SK-N-SH treated with all-trans-retinoic acid at 6 μM for 48 hours (cell line): ENCODE data around the gene COL9A3.

ENCODE experiments used
- ATAC-seq: fragments of 200-7000 bp; cut with Tn5 transposase; 3 replicates; pipeline ENCODE4 v1.9.1; 2020; ENCODE audit warnings: mild to moderate bottlenecking, moderate library complexity
- ARNTL ChIP-seq: fragments of 450-650 bp; formaldehyde crosslinking; IDR thresholded peaks from 2 replicates; pipeline ENCODE4 v1.5.0; 2020; ENCODE audit warnings: low read depth, mild to moderate bottlenecking, moderate library complexity, borderline replicate concordance
- BACH2 ChIP-seq: fragments of 250-450 bp; sonication (Bioruptor Pico); IDR thresholded peaks from 2 replicates; pipeline ENCODE4 v1.9.0; 2021; ENCODE audit warnings: mild to moderate bottlenecking, borderline replicate concordance
- CSDC2 ChIP-seq: fragments of 250-450 bp; sonication (Bioruptor Pico); IDR thresholded peaks from 2 replicates; pipeline ENCODE4 v1.5.0; 2020; ENCODE audit warnings: mild to moderate bottlenecking, moderate library complexity
- ESRRG ChIP-seq: fragments of 250-450 bp; sonication (Bioruptor Pico); IDR thresholded peaks from 2 replicates; pipeline ENCODE4 v1.6.1; 2021; ENCODE audit warnings: mild to moderate bottlenecking
- GLIS3 ChIP-seq: fragments of 250-450 bp; sonication (Bioruptor Pico); IDR thresholded peaks from 2 replicates; pipeline ENCODE4 v1.5.0; 2020; ENCODE audit warnings: mild to moderate bottlenecking, moderate library complexity
- ISL1 ChIP-seq: fragments of 250-450 bp; sonication (Bioruptor Pico); IDR thresholded peaks from 2 replicates; pipeline ENCODE4 v2.1.2; 2022; ENCODE audit warnings: mild to moderate bottlenecking, moderate library complexity
- OSR1 ChIP-seq: fragments of 250-450 bp; sonication (Bioruptor Pico); IDR thresholded peaks from 2 replicates; pipeline ENCODE4 v1.8.0; 2022; ENCODE audit warnings: moderate library complexity, mild to moderate bottlenecking, inconsistent platforms
- PPARA ChIP-seq: fragments of 250-450 bp; sonication (Bioruptor Pico); IDR thresholded peaks from 2 replicates; pipeline ENCODE4 v1.5.0; 2020; ENCODE audit warnings: mild to moderate bottlenecking, borderline replicate concordance
- RARB ChIP-seq: fragments of 250-450 bp; sonication (Bioruptor Pico); IDR thresholded peaks from 2 replicates; pipeline ENCODE4 v1.8.0; 2021; ENCODE audit warnings: mild to moderate bottlenecking, moderate library complexity
- SNAI2 ChIP-seq: fragments of 250-450 bp; sonication (Bioruptor Pico); IDR thresholded peaks from 2 replicates; pipeline ENCODE4 v1.5.0; 2020; ENCODE audit warnings: mild to moderate bottlenecking, moderate library complexity
- TCF4 ChIP-seq: fragments of 250-450 bp; sonication (Bioruptor Pico); IDR thresholded peaks from 2 replicates; pipeline ENCODE4 v1.8.0; 2021; ENCODE audit warnings: mild to moderate bottlenecking, moderate library complexity, borderline replicate concordance
- TOX ChIP-seq: fragments of 250-450 bp; sonication (Bioruptor Pico); IDR thresholded peaks from 2 replicates; pipeline ENCODE4 v1.8.0; 2021; ENCODE audit warnings: mild to moderate bottlenecking, moderate library complexity, borderline replicate concordance
- ZC3H10 ChIP-seq: fragments of 250-450 bp; sonication (Bioruptor Pico); IDR thresholded peaks from 2 replicates; pipeline ENCODE4 v1.5.1; 2021; ENCODE audit warnings: mild to moderate bottlenecking, moderate library complexity
- ZFP3 ChIP-seq: fragments of 250-450 bp; sonication (Bioruptor Pico); IDR thresholded peaks from 2 replicates; pipeline ENCODE4 v1.5.0; 2020; ENCODE audit warnings: mild to moderate bottlenecking, moderate library complexity
- ZFP30 ChIP-seq: fragments of 450-650 bp; formaldehyde crosslinking; IDR thresholded peaks from 2 replicates; pipeline ENCODE4 v1.5.0; 2022; ENCODE audit warnings: mild to moderate bottlenecking, moderate library complexity
- ZNF565 ChIP-seq: fragments of 450-650 bp; formaldehyde crosslinking; conservative IDR thresholded peaks from 2 replicates; pipeline ENCODE4 v1.5.0; 2020; ENCODE audit warnings: low read depth, mild to moderate bottlenecking, moderate library complexity
- ZNF70 ChIP-seq: fragments of 450-650 bp; formaldehyde crosslinking; IDR thresholded peaks from 2 replicates; pipeline ENCODE4 v1.5.0; 2020; ENCODE audit warnings: mild to moderate bottlenecking, moderate library complexity
- ZNF8 ChIP-seq: fragments of 450-650 bp; formaldehyde crosslinking; IDR thresholded peaks from 2 replicates; pipeline ENCODE4 v1.5.0; 2020; ENCODE audit warnings: mild to moderate bottlenecking, moderate library complexity
- TF ChIP-seq, protein P1 (sequence below): fragments of 250-450 bp; sonication (Bioruptor Pico); IDR thresholded peaks from 2 replicates; pipeline ENCODE4 v1.8.0; 2020; ENCODE audit warnings: mild to moderate bottlenecking, moderate library complexity, borderline replicate concordance
- TF ChIP-seq, protein P2 (sequence below): fragments of 250-450 bp; sonication (Bioruptor Pico); IDR thresholded peaks from 2 replicates; pipeline ENCODE4 v1.8.0; 2021; ENCODE audit warnings: low read depth, mild to moderate bottlenecking, moderate library complexity, borderline replicate concordance
- TF ChIP-seq, protein P3 (sequence below): fragments of 250-450 bp; sonication (Bioruptor Pico); IDR thresholded peaks from 2 replicates; pipeline ENCODE4 v1.5.1; 2020; ENCODE audit warnings: low read depth, mild to moderate bottlenecking, moderate library complexity

Gene COL9A3

DNA sequence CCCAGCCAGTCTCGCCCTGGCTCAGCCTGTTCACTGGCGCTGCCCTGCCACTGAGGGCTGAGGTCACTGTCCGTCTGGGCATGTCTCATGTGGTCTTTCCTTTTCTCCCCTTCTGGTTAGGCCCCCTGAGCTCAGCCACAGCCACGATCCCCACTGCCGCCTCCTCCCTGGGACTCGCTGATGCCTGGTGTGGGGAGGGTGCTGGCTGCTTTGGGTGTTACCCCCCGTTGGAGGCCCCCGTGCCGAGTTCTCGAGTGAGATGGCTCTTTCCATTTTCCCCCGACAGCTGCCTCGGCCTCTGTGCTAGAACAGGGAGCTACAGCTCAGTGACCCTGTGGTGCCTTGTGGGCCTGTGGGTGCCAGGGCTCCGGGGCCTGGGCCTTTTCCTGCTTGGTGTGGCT lies 59.7 kb downstream of the COL9A3 start:
- ATAC-seq = peak; percentile 3; the same call in 2 of the 3 replicates
- TF ChIP-seq, protein P1, sequence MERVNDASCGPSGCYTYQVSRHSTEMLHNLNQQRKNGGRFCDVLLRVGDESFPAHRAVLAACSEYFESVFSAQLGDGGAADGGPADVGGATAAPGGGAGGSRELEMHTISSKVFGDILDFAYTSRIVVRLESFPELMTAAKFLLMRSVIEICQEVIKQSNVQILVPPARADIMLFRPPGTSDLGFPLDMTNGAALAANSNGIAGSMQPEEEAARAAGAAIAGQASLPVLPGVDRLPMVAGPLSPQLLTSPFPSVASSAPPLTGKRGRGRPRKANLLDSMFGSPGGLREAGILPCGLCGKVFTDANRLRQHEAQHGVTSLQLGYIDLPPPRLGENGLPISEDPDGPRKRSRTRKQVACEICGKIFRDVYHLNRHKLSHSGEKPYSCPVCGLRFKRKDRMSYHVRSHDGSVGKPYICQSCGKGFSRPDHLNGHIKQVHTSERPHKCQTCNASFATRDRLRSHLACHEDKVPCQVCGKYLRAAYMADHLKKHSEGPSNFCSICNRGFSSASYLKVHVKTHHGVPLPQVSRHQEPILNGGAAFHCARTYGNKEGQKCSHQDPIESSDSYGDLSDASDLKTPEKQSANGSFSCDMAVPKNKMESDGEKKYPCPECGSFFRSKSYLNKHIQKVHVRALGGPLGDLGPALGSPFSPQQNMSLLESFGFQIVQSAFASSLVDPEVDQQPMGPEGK (CRISPR knock-in tag) = no peak
- TF ChIP-seq, protein P2, sequence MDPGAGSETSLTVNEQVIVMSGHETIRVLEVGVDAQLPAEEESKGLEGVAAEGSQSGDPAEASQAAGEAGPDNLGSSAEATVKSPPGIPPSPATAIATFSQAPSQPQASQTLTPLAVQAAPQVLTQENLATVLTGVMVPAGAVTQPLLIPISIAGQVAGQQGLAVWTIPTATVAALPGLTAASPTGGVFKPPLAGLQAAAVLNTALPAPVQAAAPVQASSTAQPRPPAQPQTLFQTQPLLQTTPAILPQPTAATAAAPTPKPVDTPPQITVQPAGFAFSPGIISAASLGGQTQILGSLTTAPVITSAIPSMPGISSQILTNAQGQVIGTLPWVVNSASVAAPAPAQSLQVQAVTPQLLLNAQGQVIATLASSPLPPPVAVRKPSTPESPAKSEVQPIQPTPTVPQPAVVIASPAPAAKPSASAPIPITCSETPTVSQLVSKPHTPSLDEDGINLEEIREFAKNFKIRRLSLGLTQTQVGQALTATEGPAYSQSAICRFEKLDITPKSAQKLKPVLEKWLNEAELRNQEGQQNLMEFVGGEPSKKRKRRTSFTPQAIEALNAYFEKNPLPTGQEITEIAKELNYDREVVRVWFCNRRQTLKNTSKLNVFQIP = no peak
- TF ChIP-seq ZFP3 (CRISPR knock-in tag) (no peak), GLIS3 (CRISPR knock-in tag) (no peak)
- TF ChIP-seq, all 23 proteins: peak for 0

DNA sequence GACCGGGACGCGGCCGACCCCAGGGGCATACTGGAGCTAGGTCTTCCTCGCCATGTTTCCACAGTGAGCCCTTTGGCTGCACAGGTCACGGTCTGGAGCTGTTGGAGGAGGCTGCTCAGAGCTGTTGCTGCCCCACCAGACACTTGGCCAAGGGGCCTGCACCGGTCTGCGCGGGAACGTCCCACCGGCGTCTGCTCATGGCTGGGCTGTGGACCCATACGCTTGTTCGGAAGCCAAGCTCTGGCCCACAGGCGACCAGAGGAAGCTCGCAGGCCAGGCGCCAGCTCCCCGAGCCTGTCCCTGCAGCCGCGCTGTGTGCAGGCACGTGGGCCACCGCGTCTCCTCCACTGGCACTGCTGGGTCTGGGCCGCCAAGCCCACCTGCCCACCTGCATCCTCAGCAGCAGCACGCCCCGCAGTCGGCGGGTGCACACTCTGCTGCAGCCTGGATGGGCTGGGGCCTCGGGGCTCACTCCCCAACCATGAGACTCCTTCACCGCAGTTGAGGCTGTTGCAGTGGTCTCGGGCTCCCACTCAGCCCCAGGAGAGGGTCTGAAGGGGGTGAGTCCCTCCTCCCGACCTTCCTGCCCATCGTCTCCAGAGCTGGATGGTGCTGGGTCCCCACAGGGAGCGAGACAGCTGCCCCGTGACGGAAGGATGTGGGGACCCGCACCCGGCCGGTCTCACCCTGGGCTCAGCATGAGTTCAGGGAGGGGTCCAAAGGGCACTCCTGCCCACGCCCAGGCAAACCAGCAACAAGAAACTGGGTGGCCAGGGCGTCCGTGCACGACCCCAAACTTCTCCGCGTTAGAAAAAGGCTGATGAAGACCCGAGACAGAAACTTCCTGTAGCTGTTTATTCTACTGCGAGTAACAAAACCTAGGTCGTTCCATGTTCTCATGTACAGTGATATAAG lies 60.3 kb downstream of the COL9A3 start:
- TF ChIP-seq CSDC2 (no peak), ISL1 (CRISPR knock-in tag) (no peak), OSR1 (CRISPR knock-in tag) (no peak), BACH2 (no peak), ZNF8 (CRISPR knock-in tag) (no peak), ESRRG (CRISPR knock-in tag) (no peak), ZNF70 (no peak), PPARA (CRISPR knock-in tag) (no peak), ZNF565 (CRISPR knock-in tag) (no peak), ARNTL (no peak), ZFP3 (CRISPR knock-in tag) (no peak), SNAI2 (no peak)
- TF ChIP-seq, protein P2 = no peak
- TF ChIP-seq, protein P3, sequence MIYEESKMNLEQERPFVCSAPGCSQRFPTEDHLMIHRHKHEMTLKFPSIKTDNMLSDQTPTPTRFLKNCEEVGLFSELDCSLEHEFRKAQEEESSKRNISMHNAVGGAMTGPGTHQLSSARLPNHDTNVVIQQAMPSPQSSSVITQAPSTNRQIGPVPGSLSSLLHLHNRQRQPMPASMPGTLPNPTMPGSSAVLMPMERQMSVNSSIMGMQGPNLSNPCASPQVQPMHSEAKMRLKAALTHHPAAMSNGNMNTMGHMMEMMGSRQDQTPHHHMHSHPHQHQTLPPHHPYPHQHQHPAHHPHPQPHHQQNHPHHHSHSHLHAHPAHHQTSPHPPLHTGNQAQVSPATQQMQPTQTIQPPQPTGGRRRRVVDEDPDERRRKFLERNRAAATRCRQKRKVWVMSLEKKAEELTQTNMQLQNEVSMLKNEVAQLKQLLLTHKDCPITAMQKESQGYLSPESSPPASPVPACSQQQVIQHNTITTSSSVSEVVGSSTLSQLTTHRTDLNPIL (CRISPR knock-in tag) = no peak
- ATAC-seq = no peak

DNA sequence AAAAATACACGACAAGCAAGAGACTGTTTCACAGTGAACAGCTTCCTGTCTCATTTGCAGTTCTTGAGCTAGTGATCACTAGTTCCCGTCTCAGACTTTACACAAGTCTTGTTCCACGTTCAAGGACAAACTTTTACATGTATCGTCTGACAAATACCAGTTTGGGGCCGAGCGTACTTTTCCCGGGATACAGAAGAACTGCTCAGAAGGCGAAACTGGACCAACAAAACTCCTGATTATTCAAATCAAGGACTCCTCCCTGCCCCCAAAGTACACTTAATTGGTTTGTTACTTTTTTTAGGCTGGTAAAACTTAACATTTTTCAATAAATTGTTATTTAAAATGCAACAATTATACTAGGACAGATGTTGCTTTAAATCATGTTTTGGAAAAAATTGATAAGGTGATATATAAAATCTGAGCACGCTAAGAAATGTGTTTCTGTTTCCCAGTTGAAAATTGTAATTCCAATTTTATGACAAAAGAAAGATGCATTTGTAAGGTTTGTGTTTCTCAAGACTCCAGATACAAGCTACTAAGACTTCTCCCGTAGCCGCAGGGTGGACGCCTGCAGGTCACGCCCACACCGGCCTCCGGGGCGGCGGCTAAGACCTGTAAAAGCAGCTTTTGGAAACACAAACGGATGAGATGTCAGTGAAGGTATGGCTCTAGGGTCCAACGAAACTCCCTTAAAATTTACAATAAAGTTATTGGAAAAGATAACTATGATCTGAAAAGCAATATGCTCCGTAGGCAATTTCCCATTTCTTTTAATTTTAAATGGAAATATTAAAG lies 61.6 kb downstream of the COL9A3 start:
- no peak for ATAC-seq
- TF ChIP-seq ISL1 (CRISPR knock-in tag) (no peak), ZC3H10 (no peak), CSDC2 (no peak), ESRRG (CRISPR knock-in tag) (no peak), OSR1 (CRISPR knock-in tag) (no peak), ZFP30 (no peak), TCF4 (CRISPR knock-in tag) (no peak), PPARA (CRISPR knock-in tag) (no peak), SNAI2 (no peak), GLIS3 (CRISPR knock-in tag) (no peak), BACH2 (no peak), RARB (CRISPR knock-in tag) (no peak), TOX (CRISPR knock-in tag) (no peak), ZFP3 (CRISPR knock-in tag) (no peak), ARNTL (no peak)
- TF ChIP-seq, protein P3 (CRISPR knock-in tag) = no peak
- TF ChIP-seq, protein P1 (CRISPR knock-in tag) = no peak
- TF ChIP-seq, protein P2 = no peak
